Esophagus muscularis mucosa (tissue), 4 donors: ENCODE results near the gene C4BPB. TPM values are rescaled to one million over a fixed set of nuclear protein-coding genes. Genes with fewer than 3 reads are reported as not detected.

ENCODE experiments used
- DNase-seq: peaks from one replicate; pipeline ENCODE4 v3.0.0-alpha.2; 2017; ENCODE audit errors: extremely low spot score
- H3K27ac ChIP-seq, 4 donors: fragments of 200-600 bp; sonication (generic); replicated peaks in 1 of 4; 1 replicate in 3 of 4; 2 replicates in 1 of 4; pipeline ENCODE4 v1.5.1; 2016 to 2019; ENCODE audit warnings: mild to moderate bottlenecking in 1 of 4
- H3K27me3 ChIP-seq, 4 donors: fragments of 200-600 bp; sonication (generic); one replicate each; pipeline versions ENCODE4 v1.5.1 to v1.6.0; 2016 to 2019
- H3K36me3 ChIP-seq, 4 donors: fragments of 200-600 bp; sonication (generic); one replicate each; pipeline ENCODE4 v1.5.1; 2016 to 2019
- H3K4me1 ChIP-seq, 4 donors: fragments of 200-600 bp; sonication (generic); one replicate each; pipeline ENCODE4 v1.5.1; 2016 to 2019
- H3K4me3 ChIP-seq, 4 donors: fragments of 200-600 bp; sonication (generic); 1 replicate in 2 of 4; 2 replicates in 2 of 4; pipeline ENCODE4 v1.5.1; 2016 to 2019; ENCODE audit warnings: mild to moderate bottlenecking in 4 of 4, moderate library complexity in 1 of 4
- H3K9me3 ChIP-seq, 4 donors: fragments of 200-600 bp; sonication (generic); 1 replicate in 3 of 4; 2 replicates in 1 of 4; pipeline ENCODE4 v1.5.1; 2016 to 2019
- EP300 ChIP-seq: sonication (generic); formaldehyde crosslinking; IDR thresholded peaks from one replicate; pipeline ENCODE4 v1.6.1; 2017; ENCODE audit warnings: antibody characterized with exemption
- POLR2A ChIP-seq: fragments of 450-650 bp; IDR thresholded peaks from one replicate; pipeline ENCODE4 v1.6.1; 2017; ENCODE audit warnings: antibody characterized with exemption, moderate library complexity, mild to moderate bottlenecking, low read depth
- POLR2AphosphoS5 ChIP-seq, 2 donors: sonication (generic); formaldehyde crosslinking; IDR thresholded peaks; one replicate each; pipeline ENCODE4 v1.6.1; 2017; ENCODE audit warnings: antibody characterized with exemption in 2 of 2
- WGBS: methylation state at CpG from one replicate; pipeline ENCODE4 v1.1.5; 2018; 5-methylcytosine and 5-hydroxymethylcytosine counted together
- intact Hi-C: fragments of 100-400 bp; cut with DNase I; formaldehyde crosslinking; loops from one replicate; pipeline ENCODE4 v1.15.1; 2023
- total RNA-seq, 4 donors: library from RNA; depleted of rRNA; stranded (reverse); fragments of >200 nt; gene quantifications; one replicate each; pipeline versions ENCODE4 v1.1.0 to v1.2.1, GENCODE V29; 2016
- TF ChIP-seq, protein P1 (sequence below), 3 experiments: fragments of 200-600 bp in 2 of 3; fragments of 450-650 bp in 1 of 3; sonication (generic) in 2 of 3; IDR thresholded peaks; one replicate each; pipeline ENCODE4 v1.5.1; 2017 to 2019; ENCODE audit warnings: antibody characterized with exemption in 3 of 3, mild to moderate bottlenecking in 2 of 3, moderate library complexity in 1 of 3

Gene C4BPB
- total RNA-seq, 4 donors from 2014 or later, result 0.34 to 1.7 (median 0.50) TPM; not detected in 1

GRCh38 chr1:207047505-207047904, 41.2 kb upstream of the C4BPB start:
- TF ChIP-seq POLR2A, result no peak
- H3K4me1 ChIP-seq, result peaks cover 58 to 79% (median 68%) of the 10 kb centered on the region in 4 donors
- no peak overlapping the region for H3K4me3 ChIP-seq
- intact Hi-C loops, result no loop called here
- 85% methylated on average over 1 of the region's 1 CpG for WGBS
- H3K27me3 ChIP-seq, result no peaks in the 10 kb centered on the region
- H3K27ac ChIP-seq, result no peak overlapping the region
- no peaks in the 10 kb centered on the region for H3K9me3 ChIP-seq
- peaks cover 0 to 19% (median 11%) of the 10 kb centered on the region in 4 donors for H3K36me3 ChIP-seq
- no peak for DNase-seq

DNA sequence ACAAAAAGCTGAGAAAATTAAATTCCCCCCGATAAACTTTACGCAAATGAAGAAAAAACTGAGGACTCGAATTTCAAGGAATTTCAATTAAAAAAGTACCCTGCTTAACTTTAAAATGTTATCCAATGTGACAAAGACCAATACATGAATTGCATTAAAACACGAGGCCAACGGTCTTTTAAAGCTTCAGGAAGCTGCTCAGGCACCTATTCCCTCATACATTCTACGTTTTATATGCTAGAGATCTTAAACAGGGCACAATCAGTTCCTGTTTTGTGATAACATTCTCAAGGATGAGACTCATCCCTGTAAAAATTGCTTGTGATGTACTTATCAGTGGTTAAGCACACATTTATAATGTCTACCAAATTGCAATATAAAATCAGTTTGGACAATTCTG, 40.6 kb upstream of the C4BPB start:
- Histone ChIP-seq H3K4me3 (no peak overlapping the region), H3K27me3 (no peaks in the 10 kb centered on the region), H3K9me3 (no peaks in the 10 kb centered on the region), H3K27ac (no peak overlapping the region), H3K4me1 (peaks cover 59 to 80% (median 70%) of the 10 kb centered on the region in 4 donors), H3K36me3 (peaks cover 0 to 19% (median 11%) of the 10 kb centered on the region in 4 donors)
- no peak for TF ChIP-seq EP300
- WGBS, result 86% methylated on average over 6 of the region's 6 CpGs
- no peak for DNase-seq
- intact Hi-C loops, result no loop called here

GRCh38 chr1:207049054-207049453, 39.6 kb upstream of the C4BPB start:
- H3K27me3 ChIP-seq, result no peaks in the 10 kb centered on the region
- H3K27ac ChIP-seq, result peak overlapping the region in 1 of 4 donors; percentile 93
- 88% methylated on average over 4 of the region's 4 CpGs for WGBS
- no peaks in the 10 kb centered on the region for H3K9me3 ChIP-seq
- no peak for DNase-seq
- H3K4me3 ChIP-seq, result no peak overlapping the region
- H3K36me3 ChIP-seq, result peaks cover 0 to 19% (median 11%) of the 10 kb centered on the region in 4 donors
- TF ChIP-seq EP300 (no peak), POLR2AphosphoS5 (IDR thresholded peaks at IDR 0.05) (no peak), POLR2A (no peak)
- TF ChIP-seq, protein P1, sequence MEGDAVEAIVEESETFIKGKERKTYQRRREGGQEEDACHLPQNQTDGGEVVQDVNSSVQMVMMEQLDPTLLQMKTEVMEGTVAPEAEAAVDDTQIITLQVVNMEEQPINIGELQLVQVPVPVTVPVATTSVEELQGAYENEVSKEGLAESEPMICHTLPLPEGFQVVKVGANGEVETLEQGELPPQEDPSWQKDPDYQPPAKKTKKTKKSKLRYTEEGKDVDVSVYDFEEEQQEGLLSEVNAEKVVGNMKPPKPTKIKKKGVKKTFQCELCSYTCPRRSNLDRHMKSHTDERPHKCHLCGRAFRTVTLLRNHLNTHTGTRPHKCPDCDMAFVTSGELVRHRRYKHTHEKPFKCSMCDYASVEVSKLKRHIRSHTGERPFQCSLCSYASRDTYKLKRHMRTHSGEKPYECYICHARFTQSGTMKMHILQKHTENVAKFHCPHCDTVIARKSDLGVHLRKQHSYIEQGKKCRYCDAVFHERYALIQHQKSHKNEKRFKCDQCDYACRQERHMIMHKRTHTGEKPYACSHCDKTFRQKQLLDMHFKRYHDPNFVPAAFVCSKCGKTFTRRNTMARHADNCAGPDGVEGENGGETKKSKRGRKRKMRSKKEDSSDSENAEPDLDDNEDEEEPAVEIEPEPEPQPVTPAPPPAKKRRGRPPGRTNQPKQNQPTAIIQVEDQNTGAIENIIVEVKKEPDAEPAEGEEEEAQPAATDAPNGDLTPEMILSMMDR (IDR thresholded peaks at IDR 0.05), result no peak
- peaks cover 58 to 82% (median 75%) of the 10 kb centered on the region in 4 donors for H3K4me1 ChIP-seq
- intact Hi-C loops, result no loop called here

GRCh38 chr1:207049514-207049913, 39.1 kb upstream of the C4BPB start:
- peaks cover 54 to 77% (median 73%) of the 10 kb centered on the region in 4 donors for H3K4me1 ChIP-seq
- peak overlapping the region in 1 of 4 donors; percentile 93 for H3K27ac ChIP-seq
- peaks cover 0 to 19% (median 11%) of the 10 kb centered on the region in 4 donors for H3K36me3 ChIP-seq
- intact Hi-C loops, result no loop called here
- TF ChIP-seq, protein P1 (IDR thresholded peaks at IDR 0.05), result no peak
- no peak for TF ChIP-seq EP300
- TF ChIP-seq POLR2A, result no peak
- TF ChIP-seq POLR2AphosphoS5 (IDR thresholded peaks at IDR 0.05), result no peak
- H3K9me3 ChIP-seq, result no peaks in the 10 kb centered on the region
- no peaks in the 10 kb centered on the region for H3K27me3 ChIP-seq
- H3K4me3 ChIP-seq, result peak overlapping the region; percentile 85 to 97 (median 88)
- 49% methylated on average over 8 of the region's 8 CpGs for whole genome bisulfite sequencing
- DNase-seq, result no peak

DNA sequence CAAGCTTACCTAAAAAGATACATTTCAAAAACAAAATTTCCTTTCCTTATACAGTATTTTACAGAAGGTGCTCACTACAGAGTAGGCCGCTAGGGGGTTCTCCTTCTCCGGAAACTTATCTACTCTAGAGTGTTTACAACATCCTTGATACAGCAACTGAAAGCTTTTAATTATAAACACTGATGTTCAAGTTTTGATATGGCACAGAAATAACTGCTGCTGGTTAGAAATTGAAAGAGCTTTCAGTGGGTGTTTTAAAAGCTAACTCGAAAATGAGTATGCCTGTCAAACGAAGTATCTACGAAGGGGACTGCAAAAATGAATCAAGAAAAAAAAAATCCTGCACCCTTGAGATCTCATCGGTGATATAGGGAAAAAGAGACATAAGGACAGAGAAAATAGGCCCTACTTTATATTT, 38.7 kb upstream of the C4BPB start:
- intact Hi-C loops, result loop anchor here (2.0 to 10.0 kb wide), 2 partner anchors 27 to 915 kb away; no protein-coding TSS in a partner anchor

More for the DNA sequence above, 38.7 kb upstream of the C4BPB start:
- Histone ChIP-seq H3K4me1 (peaks cover 49 to 72% (median 71%) of the 10 kb centered on the region in 4 donors), H3K4me3 (peak overlapping the region; percentile 85 to 97 (median 88)), H3K36me3 (peaks cover 0 to 19% (median 11%) of the 10 kb centered on the region in 4 donors), H3K27ac (peak overlapping the region; percentile 88 to 93 (median 89)), H3K27me3 (no peaks in the 10 kb centered on the region), H3K9me3 (no peaks in the 10 kb centered on the region)
- under 1% methylated on average over 6 of the region's 6 CpGs for WGBS
- TF ChIP-seq, protein P1 (IDR thresholded peaks at IDR 0.05), result peak; percentile 77 to 84 (median 78)
- TF ChIP-seq POLR2A, result no peak
- DNase-seq, result no peak
